Tibial nerve (tissue), 4 donors: ENCODE data around the gene BCAS3. TPM values are rescaled to one million over a fixed set of nuclear protein-coding genes. Genes with fewer than 3 reads are reported as not detected.

Experiments
- DNase-seq, 2 donors: peaks; one replicate each; pipeline ENCODE4 v3.0.0-alpha.2; 2019; ENCODE audit warnings: low spot score in 2 of 2
- H3K27ac ChIP-seq, 4 donors: fragments of 200-600 bp; sonication (generic) in 3 of 4; one replicate each; pipeline ENCODE4 v1.5.1; 2017 to 2019; ENCODE audit warnings: mild to moderate bottlenecking in 1 of 4
- H3K27me3 ChIP-seq, 2 donors: fragments of 200-600 bp; sonication (generic) in 1 of 2; one replicate each; pipeline versions ENCODE4 v1.5.1 to v1.6.0; 2017 to 2019
- H3K36me3 ChIP-seq, 3 donors: fragments of 200-600 bp; sonication (generic); one replicate each; pipeline ENCODE4 v1.5.1; 2018 to 2019
- H3K4me1 ChIP-seq, 4 donors: fragments of 200-600 bp; sonication (generic) in 3 of 4; one replicate each; pipeline ENCODE4 v1.5.1; 2017 to 2019
- H3K4me3 ChIP-seq, 4 donors: fragments of 200-600 bp; sonication (generic) in 3 of 4; one replicate each; pipeline ENCODE4 v1.5.1; 2017 to 2019; ENCODE audit warnings: mild to moderate bottlenecking in 1 of 4, moderate library complexity in 1 of 4
- H3K9me3 ChIP-seq, 4 donors: fragments of 200-600 bp; sonication (generic) in 3 of 4; one replicate each; pipeline ENCODE4 v1.5.1; 2017 to 2019
- EP300 ChIP-seq, 2 donors: sonication (generic); formaldehyde crosslinking; IDR thresholded peaks; one replicate each; pipeline ENCODE4 v1.6.1; 2017; ENCODE audit warnings: antibody characterized with exemption in 2 of 2, mild to moderate bottlenecking in 1 of 2
- POLR2A ChIP-seq, 2 donors: fragments of 450-650 bp; IDR thresholded peaks; one replicate each; pipeline ENCODE4 v1.6.1; 2017; ENCODE audit warnings: antibody characterized with exemption in 2 of 2, mild to moderate bottlenecking in 2 of 2, moderate library complexity in 2 of 2
- WGBS, 2 donors: methylation state at CpG; one replicate each; pipeline ENCODE4 v1.1.5; 2018; 5-methylcytosine and 5-hydroxymethylcytosine counted together
- total RNA-seq, 4 donors: library from RNA; depleted of rRNA; stranded (reverse); fragments of >200 nt; gene quantifications; one replicate each; pipeline ENCODE4 v1.1.0, GENCODE V29; 2016
- TF ChIP-seq, protein P1 (sequence below), 5 experiments: fragments of 200-600 bp in 3 of 5; fragments of 450-650 bp in 2 of 5; sonication (generic) in 3 of 5; IDR thresholded peaks; one replicate each; pipeline ENCODE4 v1.5.1; 2016 to 2019; ENCODE audit warnings: antibody characterized with exemption in 5 of 5, mild to moderate bottlenecking in 3 of 5, moderate library complexity in 2 of 5

BCAS3 gene
- total RNA-seq, 4 donors from 2014 or later = 26.4 to 48.1 (median 44.8) TPM

DNA sequence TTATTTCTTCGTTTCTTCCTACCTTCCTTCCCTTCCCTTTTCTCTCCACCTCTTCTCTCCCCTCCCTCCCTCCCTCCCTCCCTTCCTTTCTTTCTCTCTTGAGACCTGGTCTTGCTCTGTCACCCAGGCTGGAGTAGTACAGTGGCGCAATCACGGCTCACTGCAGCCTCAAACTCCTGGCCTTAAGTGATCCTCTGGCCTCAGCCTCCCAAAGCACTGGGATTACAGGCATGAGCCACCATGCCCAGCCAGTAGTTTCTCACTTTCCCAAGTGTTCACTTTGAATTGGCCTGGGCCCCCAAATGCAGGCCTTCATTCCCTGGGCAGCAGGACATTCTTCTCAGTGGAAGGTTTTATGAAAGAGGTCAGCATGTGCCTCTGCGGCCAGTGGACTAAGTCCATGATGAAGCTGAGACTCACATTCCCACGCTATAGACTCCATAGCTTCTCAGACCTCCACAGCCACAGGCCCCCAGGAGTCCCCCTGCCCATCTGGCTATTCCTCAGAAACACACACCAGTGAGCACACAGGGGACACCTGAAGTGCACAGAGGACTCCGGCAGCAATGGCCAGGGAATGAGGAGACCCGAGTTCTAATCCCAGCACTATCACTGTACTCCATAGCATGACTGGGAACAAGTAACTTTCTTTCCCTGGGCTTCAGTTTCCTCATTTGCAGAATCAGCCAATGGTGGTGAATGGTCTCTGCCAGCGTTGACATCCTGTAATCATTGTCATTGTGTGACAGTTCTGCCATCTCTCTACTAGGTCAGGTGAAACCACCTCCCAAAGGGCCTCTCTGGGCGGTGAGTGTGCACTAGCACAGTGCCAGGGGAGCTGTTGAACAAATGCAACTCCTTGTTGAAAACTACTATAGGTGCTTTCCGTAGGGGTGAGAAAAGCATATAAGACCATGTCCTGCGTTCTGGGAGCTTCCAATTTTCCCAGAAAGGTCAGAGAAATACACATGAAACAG lies 652.8 kb downstream of the BCAS3 start:
- peaks cover 0 to 25% (median 7%) of the 10 kb centered on the region in 4 donors for H3K4me1 ChIP-seq
- H3K36me3 ChIP-seq = no peaks in the 10 kb centered on the region
- WGBS, 2 donors = 87 to 95% methylated on average over 11 of the region's 11 CpGs
- TF ChIP-seq, protein P1, sequence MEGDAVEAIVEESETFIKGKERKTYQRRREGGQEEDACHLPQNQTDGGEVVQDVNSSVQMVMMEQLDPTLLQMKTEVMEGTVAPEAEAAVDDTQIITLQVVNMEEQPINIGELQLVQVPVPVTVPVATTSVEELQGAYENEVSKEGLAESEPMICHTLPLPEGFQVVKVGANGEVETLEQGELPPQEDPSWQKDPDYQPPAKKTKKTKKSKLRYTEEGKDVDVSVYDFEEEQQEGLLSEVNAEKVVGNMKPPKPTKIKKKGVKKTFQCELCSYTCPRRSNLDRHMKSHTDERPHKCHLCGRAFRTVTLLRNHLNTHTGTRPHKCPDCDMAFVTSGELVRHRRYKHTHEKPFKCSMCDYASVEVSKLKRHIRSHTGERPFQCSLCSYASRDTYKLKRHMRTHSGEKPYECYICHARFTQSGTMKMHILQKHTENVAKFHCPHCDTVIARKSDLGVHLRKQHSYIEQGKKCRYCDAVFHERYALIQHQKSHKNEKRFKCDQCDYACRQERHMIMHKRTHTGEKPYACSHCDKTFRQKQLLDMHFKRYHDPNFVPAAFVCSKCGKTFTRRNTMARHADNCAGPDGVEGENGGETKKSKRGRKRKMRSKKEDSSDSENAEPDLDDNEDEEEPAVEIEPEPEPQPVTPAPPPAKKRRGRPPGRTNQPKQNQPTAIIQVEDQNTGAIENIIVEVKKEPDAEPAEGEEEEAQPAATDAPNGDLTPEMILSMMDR (IDR thresholded peaks at IDR 0.05) = no peak
- TF ChIP-seq POLR2A (IDR thresholded peaks at IDR 0.05) (no peak), EP300 (IDR thresholded peaks at IDR 0.05) (no peak)
- H3K27ac ChIP-seq = peak overlapping the region in 2 of 4 donors; percentile 5 to 69
- H3K9me3 ChIP-seq = no peaks in the 10 kb centered on the region
- DNase-seq = no peak
- no peak overlapping the region for H3K4me3 ChIP-seq
- no peaks in the 10 kb centered on the region for H3K27me3 ChIP-seq

DNA sequence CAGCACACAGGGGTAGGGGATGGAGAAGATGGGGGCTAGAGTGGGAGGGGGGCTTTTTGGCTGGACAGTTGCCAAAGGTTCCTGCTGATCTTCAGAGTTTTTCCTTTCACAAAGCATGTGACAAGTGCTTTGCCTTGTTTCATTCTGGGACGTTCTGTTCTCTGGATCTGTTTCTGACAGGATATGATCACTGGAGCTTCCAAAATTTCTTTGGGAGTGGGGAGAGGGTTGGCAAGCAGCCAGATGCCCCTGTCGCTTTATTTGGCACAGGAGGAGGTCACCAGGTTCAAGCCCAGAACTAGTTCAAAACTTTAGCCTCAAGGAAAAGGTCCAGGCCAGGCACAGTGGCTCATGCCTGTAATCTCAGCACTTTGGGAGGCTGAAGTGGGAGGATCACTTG lies 653.5 kb downstream of the BCAS3 start:
- WGBS, 2 donors = 22 to 30% methylated on average over 2 of the region's 2 CpGs
- Histone ChIP-seq H3K36me3 (no peaks in the 10 kb centered on the region), H3K27ac (peak overlapping the region in 2 of 4 donors; percentile 5 to 69), H3K27me3 (no peaks in the 10 kb centered on the region), H3K9me3 (no peaks in the 10 kb centered on the region), H3K4me3 (no peak overlapping the region), H3K4me1 (peaks cover 0 to 25% (median 7%) of the 10 kb centered on the region in 4 donors)
- TF ChIP-seq EP300 (IDR thresholded peaks at IDR 0.05) (peak in 1 of 2 donors; percentile 24), POLR2A (IDR thresholded peaks at IDR 0.05) (no peak)
- no peak for DNase-seq

DNA sequence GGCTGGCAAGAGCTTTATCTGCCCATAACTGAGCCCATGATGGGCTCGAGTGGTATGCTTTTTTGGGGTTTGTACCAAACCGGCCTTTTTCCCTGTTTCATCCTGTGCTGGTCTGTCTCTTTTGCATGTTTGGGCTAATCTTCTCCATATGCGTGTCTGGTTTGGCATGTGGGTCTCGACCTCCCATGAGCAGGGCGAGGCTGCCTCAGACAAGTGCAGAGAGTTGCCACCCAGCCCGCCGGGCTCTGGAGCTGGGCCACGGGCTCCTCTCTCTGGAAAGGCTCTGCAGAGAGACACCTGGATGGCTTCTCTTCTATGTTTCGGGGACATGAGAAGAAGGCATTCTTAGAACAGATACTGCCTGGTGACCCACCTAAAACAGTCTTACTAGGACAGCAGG lies 654.2 kb downstream of the BCAS3 start:
- Histone ChIP-seq H3K4me3 (no peak overlapping the region), H3K4me1 (peaks cover 0 to 24% (median 6%) of the 10 kb centered on the region in 4 donors), H3K27me3 (no peaks in the 10 kb centered on the region), H3K36me3 (no peaks in the 10 kb centered on the region), H3K9me3 (no peaks in the 10 kb centered on the region), H3K27ac (peak overlapping the region in 2 of 4 donors; percentile 5 to 69)
- TF ChIP-seq, protein P1 (IDR thresholded peaks at IDR 0.05) = no peak
- TF ChIP-seq EP300 (IDR thresholded peaks at IDR 0.05) (no peak), POLR2A (IDR thresholded peaks at IDR 0.05) (no peak)
- WGBS, 2 donors = 90 to 96% methylated on average over 9 of the region's 9 CpGs
- DNase-seq = no peak

DNA sequence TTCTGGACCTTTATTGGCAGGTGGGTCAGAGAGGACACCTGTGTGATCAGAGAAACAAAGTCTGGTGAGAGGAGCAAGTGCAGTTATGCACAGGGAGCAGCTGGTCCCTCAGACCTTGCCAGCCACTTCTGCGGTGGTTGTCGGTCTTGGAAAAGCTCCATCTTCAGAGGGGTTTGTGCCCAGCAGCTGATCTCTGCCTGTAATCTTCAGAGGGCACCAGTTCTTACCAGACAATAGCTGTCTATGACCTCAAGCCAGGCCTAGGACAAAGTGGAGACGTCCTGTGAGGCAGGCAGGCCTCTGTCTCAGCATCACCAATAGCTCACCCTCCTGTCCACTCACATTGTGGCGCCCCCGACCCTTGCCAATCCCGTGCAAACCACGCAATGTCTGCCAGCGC lies 655.5 kb downstream of the BCAS3 start:
- H3K4me1 ChIP-seq = peaks cover 0 to 26% (median 6%) of the 10 kb centered on the region in 4 donors
- TF ChIP-seq, protein P1 (IDR thresholded peaks at IDR 0.05) = no peak
- TF ChIP-seq EP300 (IDR thresholded peaks at IDR 0.05) (no peak), POLR2A (IDR thresholded peaks at IDR 0.05) (no peak)
- no peaks in the 10 kb centered on the region for H3K27me3 ChIP-seq
- WGBS, 2 donors = 86 to 92% methylated on average over 8 of the region's 8 CpGs
- H3K9me3 ChIP-seq = no peaks in the 10 kb centered on the region
- DNase-seq = no peak
- no peak overlapping the region for H3K4me3 ChIP-seq
- no peak overlapping the region for H3K27ac ChIP-seq
- no peaks in the 10 kb centered on the region for H3K36me3 ChIP-seq

DNA sequence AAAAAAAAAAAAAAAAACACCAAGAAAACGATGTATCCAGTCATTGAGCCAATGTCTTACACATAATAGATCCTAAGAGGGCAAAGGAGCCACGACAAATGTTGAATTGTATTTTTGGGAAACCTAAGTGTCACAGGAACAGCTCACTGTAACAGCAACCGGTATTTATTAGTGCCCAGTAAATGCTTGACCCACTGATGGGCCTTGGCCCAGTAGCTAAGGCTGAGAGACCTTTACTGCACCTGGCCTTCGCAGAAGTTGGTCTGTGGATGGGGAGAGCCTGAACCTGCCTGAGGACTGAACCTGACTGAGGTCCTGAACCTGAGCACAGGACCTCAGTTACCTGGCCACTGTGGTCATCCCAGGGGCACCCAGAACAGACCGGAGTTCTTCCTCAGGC lies 657.0 kb downstream of the BCAS3 start:
- no peak overlapping the region for H3K4me3 ChIP-seq
- no peak for TF ChIP-seq POLR2A (IDR thresholded peaks at IDR 0.05)
- TF ChIP-seq, protein P1 (IDR thresholded peaks at IDR 0.05) = no peak
- TF ChIP-seq EP300 (IDR thresholded peaks at IDR 0.05) = no peak
- H3K4me1 ChIP-seq = peaks cover 0 to 29% (median 6%) of the 10 kb centered on the region in 4 donors
- 90 to 91% methylated on average over 5 of the region's 5 CpGs for WGBS, 2 donors
- no peak for DNase-seq
- H3K36me3 ChIP-seq = no peaks in the 10 kb centered on the region
- no peaks in the 10 kb centered on the region for H3K9me3 ChIP-seq
- peak overlapping the region in 2 of 4 donors; percentile 19 to 51 for H3K27ac ChIP-seq
- H3K27me3 ChIP-seq = no peaks in the 10 kb centered on the region
